Aorta (tissue), 5 donors: ENCODE results near the gene AQR. TPM values are rescaled to one million over a fixed set of nuclear protein-coding genes. Genes with fewer than 3 reads are reported as not detected.
A peak's percentile ranks its signal among the peaks of the same experiment; 100 is the strongest.

Experiments
- ATAC-seq: fragments of 200-7000 bp; cut with Tn5 transposase; one replicate; pipeline ENCODE4 v1.9.1; 2022; ENCODE audit warnings: moderate library complexity; ENCODE audit not compliant: low FRiP score
- DNase-seq, 2 donors: peaks; one replicate each; pipeline ENCODE4 v3.0.0-alpha.2; 2020
- H3K27ac ChIP-seq, 2 donors: one replicate each; pipeline ENCODE4 v1.5.1; 2013; ENCODE audit warnings: low read length in 2 of 2, mild to moderate bottlenecking in 2 of 2, moderate library complexity in 2 of 2, control low read depth in 1 of 2, inconsistent platforms in 1 of 2, low read depth in 1 of 2
- H3K27me3 ChIP-seq, 2 donors: one replicate each; pipeline ENCODE4 v1.6.1; 2013; ENCODE audit warnings: control low read depth in 1 of 2, low read length in 1 of 2, mild to moderate bottlenecking in 1 of 2, moderate library complexity in 1 of 2; ENCODE audit not compliant: insufficient read depth in 2 of 2, control insufficient read depth in 1 of 2
- H3K36me3 ChIP-seq, 2 donors: one replicate each; pipeline ENCODE4 v1.6.1; 2013; ENCODE audit warnings: control low read depth in 1 of 2, low read length in 1 of 2, mild to moderate bottlenecking in 1 of 2; ENCODE audit not compliant: insufficient read depth in 2 of 2, control insufficient read depth in 1 of 2
- H3K4me1 ChIP-seq, 2 donors: one replicate each; pipeline ENCODE4 v1.6.1; 2013; ENCODE audit warnings: low read length in 2 of 2, control low read depth in 1 of 2, mild to moderate bottlenecking in 1 of 2, moderate library complexity in 1 of 2; ENCODE audit not compliant: insufficient read depth in 2 of 2, control insufficient read depth in 1 of 2
- H3K4me3 ChIP-seq, 2 donors: one replicate each; pipeline ENCODE4 v1.5.1; 2013; ENCODE audit warnings: low read length in 2 of 2, control low read depth in 1 of 2, mild to moderate bottlenecking in 1 of 2
- H3K9me3 ChIP-seq: one replicate; pipeline ENCODE4 v1.6.1; 2013; ENCODE audit warnings: mild to moderate bottlenecking, low read length; ENCODE audit not compliant: control insufficient read depth
- WGBS, 2 donors: extraction: QIAGEN DNeasy Blood & Tissue Kit; methylation state at CpG; one replicate each; pipeline ENCODE4 v1.1.7; 2013; 5-methylcytosine and 5-hydroxymethylcytosine counted together
- intact Hi-C, 2 donors: fragments of 100-400 bp; cut with DNase I; formaldehyde crosslinking; loops; one replicate each; pipeline versions ENCODE4 v1.14.2 to v1.15.0; 2022
- polyA plus RNA-seq, 2 donors: library from polyadenylated mRNA; stranded (reverse); fragments of 200-250 nt; gene quantifications; one replicate each; pipeline ENCODE4 v1.2.3, GENCODE V29; 2013
- total RNA-seq, 2 donors: library from RNA; stranded (reverse); fragmentation: NEBNext Ultra II Directional; extraction: Animal tissue kit (Norgen Biotek cat#: 25700); gene quantifications; one replicate each; pipeline ENCODE4 v1.2.1, GENCODE V29; 2021
- donor health status: healthy with polysubstance abuse.
- donor health status: Bipolar disorder and iron deficiency.
- donor health status: DM: no; HTN: no; CAD: no.
- donor health status: DM: no; HTN: no; CAD: no.
- donor health status: DM: yes; HTN: yes; CAD: no.

The AQR gene
- total and polyA plus RNA-seq, 4 donors, result 3.8 to 28.9 (median 19.8) TPM

DNA sequence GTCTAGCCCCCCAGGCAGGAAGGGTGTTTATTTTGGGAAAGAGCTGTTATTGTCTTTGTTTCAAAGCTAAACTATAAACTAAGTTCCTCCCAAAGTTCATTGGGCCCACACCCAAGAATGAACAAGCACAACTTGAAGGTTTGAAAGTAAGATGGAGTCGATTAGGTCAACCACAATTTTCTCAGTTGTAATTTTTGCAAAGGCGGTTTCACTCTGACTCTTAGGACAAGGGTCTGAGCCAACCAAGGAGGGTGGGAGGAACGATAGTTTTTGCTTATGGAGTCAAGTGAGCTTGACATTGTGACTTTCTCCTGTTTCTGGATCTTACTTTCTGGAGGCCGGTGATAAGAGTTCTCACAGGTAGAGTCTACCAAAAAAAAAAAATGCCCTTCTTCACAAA lies 24.3 kb upstream of the AQR start:
- no peaks in the 10 kb centered on the region for H3K27me3 ChIP-seq
- ATAC-seq, result no peak
- no peaks in the 10 kb centered on the region for H3K4me1 ChIP-seq
- no peak for DNase-seq
- H3K9me3 ChIP-seq, result no peaks in the 10 kb centered on the region
- H3K27ac ChIP-seq, result no peak overlapping the region
- 84 to 88% methylated on average over 4 of the region's 4 CpGs for WGBS, 2 donors
- no peaks in the 10 kb centered on the region for H3K36me3 ChIP-seq
- intact Hi-C loops, result no loop called here
- no peak overlapping the region for H3K4me3 ChIP-seq

- Histone ChIP-seq H3K4me1 (no peaks in the 10 kb centered on the region), H3K36me3 (no peaks in the 10 kb centered on the region), H3K27me3 (no peaks in the 10 kb centered on the region), H3K27ac (no peak overlapping the region), H3K9me3 (no peaks in the 10 kb centered on the region), H3K4me3 (no peak overlapping the region)
- DNase-seq (no peak), ATAC-seq (no peak)
- intact Hi-C loops, result no loop called here
- 87 to 91% methylated on average over 6 of the region's 6 CpGs for WGBS, 2 donors
Observed at GRCh38 chr15:34993412-34993811, 23.9 kb upstream of the AQR start.

GRCh38 chr15:34988027-34988902 lies 18.7 kb upstream of the AQR start, which contains the start of gene ZNF770:
ZNF770 (minus strand) TSS chr15:34988287; CDS start chr15:34983434, 4,853 bp downstream.
- no peaks in the 10 kb centered on the region for H3K9me3 ChIP-seq
- intact Hi-C loops, result no loop called here
- peak; percentile 98 for ATAC-seq
- H3K27me3 ChIP-seq, result no peaks in the 10 kb centered on the region
- H3K4me3 ChIP-seq, result peak within 1 kb of the TSS; percentile 89 to 90
- 0% methylated on average over 57 to 60 of the region's 60 CpGs for WGBS, 2 donors
- peak; percentile 86 to 92 for DNase-seq
- H3K27ac ChIP-seq, result peak within 1 kb of the TSS; percentile 72 to 95
- H3K4me1 ChIP-seq, result peaks cover 0 to 2% of the 10 kb centered on the region in 2 donors
- no peaks in the 10 kb centered on the region for H3K36me3 ChIP-seq

DNA sequence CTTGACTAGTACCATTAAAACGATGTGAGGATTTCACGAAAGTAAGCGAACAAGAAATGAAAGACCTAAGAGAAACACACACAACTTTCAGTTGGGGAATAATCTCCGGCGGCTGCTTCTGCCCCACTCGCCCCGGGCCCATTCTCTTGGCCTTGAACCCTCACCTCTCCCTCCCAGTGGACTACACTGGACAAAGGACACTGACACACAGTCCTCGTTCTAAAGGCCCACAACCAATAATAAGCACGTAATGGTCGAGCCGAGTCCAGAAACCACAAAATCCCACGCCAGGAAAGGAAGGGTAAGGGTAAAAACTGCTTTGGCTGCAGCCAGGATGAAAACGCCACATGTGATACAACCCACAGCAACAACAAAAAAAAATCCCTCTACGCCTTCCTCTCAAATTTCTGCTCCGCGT lies 18.1 kb upstream of the AQR start:
- WGBS, 2 donors, result 0 to 1% methylated on average over 16 of the region's 16 CpGs
- peaks cover 0 to 3% of the 10 kb centered on the region in 2 donors for H3K36me3 ChIP-seq
- peak overlapping the region; percentile 89 to 90 for H3K4me3 ChIP-seq
- peak overlapping the region in 1 of 2 donors; percentile 28 for H3K27ac ChIP-seq
- ATAC-seq, result peak; percentile 20
- intact Hi-C loops, result no loop called here
- H3K27me3 ChIP-seq, result no peaks in the 10 kb centered on the region
- DNase-seq, result no peak
- no peaks in the 10 kb centered on the region for H3K9me3 ChIP-seq
- H3K4me1 ChIP-seq, result peaks cover 0 to 2% of the 10 kb centered on the region in 2 donors

DNA sequence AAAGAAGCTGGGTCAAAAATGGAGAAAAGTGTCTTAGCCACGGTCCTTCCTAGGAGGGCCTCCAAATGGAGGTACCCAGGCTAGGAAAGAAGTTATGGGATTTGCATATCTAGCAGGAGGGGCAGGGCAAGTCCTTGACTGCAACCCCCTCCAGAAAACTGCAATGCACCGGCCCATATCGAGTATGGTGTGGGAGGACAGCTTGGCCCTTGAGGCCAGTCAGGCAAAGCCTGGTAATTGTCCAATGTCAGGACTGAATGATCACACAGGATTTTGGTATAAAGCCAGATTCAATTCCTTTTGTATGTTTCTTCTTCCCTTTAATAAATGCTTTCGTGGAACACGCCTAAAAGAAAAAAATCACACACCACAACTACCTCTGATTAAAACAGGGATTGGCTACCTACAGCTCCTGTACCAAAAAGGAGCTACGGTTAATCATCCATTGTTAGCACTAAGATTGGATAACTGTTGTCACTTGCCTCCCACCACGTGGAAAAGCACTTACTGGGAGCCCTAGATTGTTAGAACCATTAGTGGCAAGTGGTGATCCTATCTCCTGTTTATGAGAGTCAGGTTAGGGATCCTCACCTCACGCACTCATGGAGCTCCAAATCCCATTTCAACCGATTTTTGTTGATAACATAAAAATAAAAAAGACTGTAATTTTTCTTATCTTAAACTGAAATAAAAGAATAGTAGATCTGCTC lies 17.4 kb upstream of the AQR start:
- Histone ChIP-seq H3K4me1 (peaks cover 0 to 2% of the 10 kb centered on the region in 2 donors), H3K4me3 (peak overlapping the region; percentile 89 to 90), H3K27ac (no peak overlapping the region), H3K36me3 (peaks cover 0 to 3% of the 10 kb centered on the region in 2 donors), H3K9me3 (no peaks in the 10 kb centered on the region), H3K27me3 (no peaks in the 10 kb centered on the region)
- no peak for ATAC-seq
- WGBS, 2 donors, result 21 to 35% methylated on average over 9 of the region's 9 CpGs
- intact Hi-C loops, result no loop called here
- DNase-seq, result no peak

DNA sequence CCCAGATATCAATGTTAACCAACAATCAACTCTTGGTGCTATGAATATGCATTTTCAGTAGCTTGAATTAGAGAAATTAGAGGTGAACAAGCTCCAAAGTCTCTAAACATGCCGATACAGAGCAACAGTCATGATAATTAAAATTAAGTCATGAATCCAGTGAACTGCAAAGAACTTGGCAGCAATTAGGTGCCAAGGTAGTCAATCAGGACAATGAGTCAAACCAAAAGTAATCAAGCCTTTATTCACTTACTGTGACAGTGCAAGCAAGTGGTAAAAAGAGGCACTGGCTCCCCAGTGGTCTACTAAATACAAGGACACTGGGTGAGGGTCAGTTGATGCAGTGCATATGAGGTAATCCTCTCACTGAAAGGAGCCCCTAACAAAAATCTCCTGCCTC lies 16.8 kb upstream of the AQR start:
- ATAC-seq, result no peak
- no peak overlapping the region for H3K4me3 ChIP-seq
- intact Hi-C loops, result no loop called here

DNA sequence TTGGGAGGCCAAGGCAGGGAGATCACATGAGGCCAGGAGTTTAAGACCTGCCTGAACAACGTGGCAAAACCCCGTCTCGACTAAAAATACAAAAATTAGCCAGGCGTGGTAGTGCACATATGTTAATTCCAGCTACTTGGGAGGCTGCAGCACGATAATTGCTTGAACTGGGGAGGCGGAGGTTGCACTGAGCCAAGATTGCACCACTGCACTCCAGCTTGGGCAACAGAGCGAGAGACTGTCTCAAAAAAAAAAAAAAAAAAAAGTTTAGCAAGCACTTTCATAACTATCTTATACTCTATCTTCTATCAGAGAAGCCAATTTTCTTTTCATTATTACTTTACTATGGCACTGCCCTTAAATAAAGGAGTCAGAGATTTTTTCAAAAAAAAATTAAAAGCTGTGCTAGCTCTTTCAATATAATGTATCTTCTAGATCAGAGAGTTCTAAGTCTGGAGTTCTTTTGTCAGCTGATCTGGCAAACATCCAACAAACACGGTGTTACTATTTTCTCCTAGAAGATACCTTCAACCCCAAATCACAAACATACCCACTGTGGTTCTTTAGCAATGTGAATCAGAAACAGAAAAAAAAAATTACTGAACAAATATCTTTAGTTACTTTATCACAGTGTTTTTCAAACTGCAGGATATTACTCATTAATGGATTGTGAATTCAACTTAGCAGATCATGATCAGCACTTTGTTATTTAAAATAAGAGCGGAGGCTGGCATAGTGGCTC lies 15.5 kb upstream of the AQR start:
- intact Hi-C loops, result no loop called here
- peaks cover 0 to 3% of the 10 kb centered on the region in 2 donors for H3K36me3 ChIP-seq
- no peak for DNase-seq
- no peaks in the 10 kb centered on the region for H3K27me3 ChIP-seq
- no peak overlapping the region for H3K4me3 ChIP-seq
- WGBS, 2 donors, result 72 to 75% methylated on average over 9 of the region's 9 CpGs
- peaks cover 0 to 2% of the 10 kb centered on the region in 2 donors for H3K4me1 ChIP-seq
- no peak for ATAC-seq
- no peak overlapping the region for H3K27ac ChIP-seq
- H3K9me3 ChIP-seq, result no peaks in the 10 kb centered on the region

More for the DNA sequence above, 16.8 kb upstream of the AQR start:
- H3K36me3 ChIP-seq, result peaks cover 0 to 3% of the 10 kb centered on the region in 2 donors
- WGBS, 2 donors, result 87 to 91% methylated on average over 1 of the region's 1 CpG
- DNase-seq, result no peak
- H3K4me1 ChIP-seq, result peaks cover 0 to 2% of the 10 kb centered on the region in 2 donors
- H3K27me3 ChIP-seq, result no peaks in the 10 kb centered on the region
- no peak overlapping the region for H3K27ac ChIP-seq
- no peaks in the 10 kb centered on the region for H3K9me3 ChIP-seq

- H3K27ac ChIP-seq, result no peak overlapping the region
- no peak for DNase-seq
- intact Hi-C loops, result no loop called here
Observed at GRCh38 chr15:34976743-34977142, 7.2 kb upstream of the AQR start.

More at GRCh38 chr15:34976743-34977142, 7.2 kb upstream of the AQR start:
- WGBS, 2 donors, result 90% methylated on average over 2 of the region's 2 CpGs
- Histone ChIP-seq H3K27me3 (no peaks in the 10 kb centered on the region), H3K36me3 (no peaks in the 10 kb centered on the region), H3K4me1 (no peaks in the 10 kb centered on the region), H3K4me3 (no peak overlapping the region), H3K9me3 (no peaks in the 10 kb centered on the region)
- ATAC-seq, result no peak
